ENCODE data around the gene PLP2. TPM values are rescaled to one million over a fixed set of nuclear protein-coding genes. Genes with fewer than 3 reads are reported as not detected.

Gene PLP2
- total RNA-seq, 1 donor from 2014 or later = 12.2 TPM

DNA sequence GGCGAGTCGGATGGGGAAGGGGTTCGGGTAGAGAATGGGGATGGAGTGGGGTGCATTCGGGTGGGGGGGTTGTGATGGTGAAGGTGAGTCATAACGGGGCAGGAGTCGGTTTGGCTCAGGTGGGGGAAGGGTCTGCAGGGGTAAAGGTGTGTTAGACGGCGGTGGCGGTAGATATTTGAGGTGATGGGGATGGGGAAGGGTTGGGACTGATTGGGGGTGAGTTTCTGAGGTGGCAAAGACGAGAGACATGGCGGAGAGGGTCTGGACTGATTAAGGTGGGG is 27.6 kb downstream of the PLP2 start:
- Mint-ChIP-seq H3K4me1 (ENCODE audit: low read depth, unreplicated experiment) (peaks cover 15% of the 10 kb centered on the region), H3K27ac (ENCODE audit: unreplicated experiment) (peak overlapping the region; percentile 98)

DNA sequence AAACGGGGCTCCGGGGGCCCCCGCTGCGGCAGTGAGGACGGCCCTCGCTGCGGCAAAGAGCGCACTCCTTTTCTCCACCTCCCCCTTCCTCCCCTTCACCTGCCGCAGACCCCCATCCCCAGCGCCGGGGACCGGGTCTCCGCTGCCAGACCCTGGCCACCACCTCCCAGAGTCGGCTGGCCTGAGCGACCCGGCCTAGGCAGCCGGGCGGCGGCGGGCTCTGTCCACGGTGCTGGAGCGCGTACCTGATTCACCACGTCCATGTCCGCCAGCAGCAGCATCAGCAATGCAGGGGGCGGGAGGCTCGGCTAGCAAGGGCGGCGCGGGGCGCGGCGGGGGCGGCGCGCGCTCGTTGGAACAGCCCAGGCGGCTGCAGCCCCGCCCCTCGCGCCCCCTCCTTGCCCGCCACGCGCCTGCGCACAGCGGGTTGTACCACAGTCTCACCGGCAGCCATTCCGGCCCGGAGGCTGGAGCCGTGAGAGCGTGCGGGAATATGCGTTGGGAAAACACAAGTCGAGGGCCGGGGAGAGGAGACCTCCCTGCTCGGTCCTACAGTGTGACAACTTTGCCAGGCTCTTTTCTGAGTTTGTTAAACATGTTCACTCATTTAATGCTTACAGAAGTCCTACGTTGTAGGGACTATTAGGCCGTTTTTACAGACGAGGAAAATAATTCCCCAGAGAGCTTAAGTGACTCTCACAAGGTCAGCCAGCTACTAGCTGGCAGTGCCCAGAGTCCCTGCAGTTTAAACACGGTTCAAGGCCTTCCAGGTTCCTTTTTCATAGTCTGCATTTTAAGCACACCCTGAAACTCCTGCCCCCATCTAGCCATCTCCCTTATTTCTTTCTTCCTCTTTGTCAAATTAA is 28.4 kb downstream of the PLP2 start, which contains the start of gene SYP:
Gene SYP, minus strand, starts transcription at position 288 of the 866 bp plus-strand sequence. Its CDS starts 7 bp downstream, at position 281.
- H3K27me3 Mint-ChIP-seq (ENCODE audit: unreplicated experiment) = peaks cover 12% of the 10 kb centered on the region
- peak; percentile 90 for DNase-seq
- peaks cover 8% of the 10 kb centered on the region for H3K36me3 Mint-ChIP-seq (ENCODE audit: unreplicated experiment)
- peaks cover 15% of the 10 kb centered on the region for H3K4me1 Mint-ChIP-seq (ENCODE audit: low read depth, unreplicated experiment)
- TF ChIP-seq, protein P1, sequence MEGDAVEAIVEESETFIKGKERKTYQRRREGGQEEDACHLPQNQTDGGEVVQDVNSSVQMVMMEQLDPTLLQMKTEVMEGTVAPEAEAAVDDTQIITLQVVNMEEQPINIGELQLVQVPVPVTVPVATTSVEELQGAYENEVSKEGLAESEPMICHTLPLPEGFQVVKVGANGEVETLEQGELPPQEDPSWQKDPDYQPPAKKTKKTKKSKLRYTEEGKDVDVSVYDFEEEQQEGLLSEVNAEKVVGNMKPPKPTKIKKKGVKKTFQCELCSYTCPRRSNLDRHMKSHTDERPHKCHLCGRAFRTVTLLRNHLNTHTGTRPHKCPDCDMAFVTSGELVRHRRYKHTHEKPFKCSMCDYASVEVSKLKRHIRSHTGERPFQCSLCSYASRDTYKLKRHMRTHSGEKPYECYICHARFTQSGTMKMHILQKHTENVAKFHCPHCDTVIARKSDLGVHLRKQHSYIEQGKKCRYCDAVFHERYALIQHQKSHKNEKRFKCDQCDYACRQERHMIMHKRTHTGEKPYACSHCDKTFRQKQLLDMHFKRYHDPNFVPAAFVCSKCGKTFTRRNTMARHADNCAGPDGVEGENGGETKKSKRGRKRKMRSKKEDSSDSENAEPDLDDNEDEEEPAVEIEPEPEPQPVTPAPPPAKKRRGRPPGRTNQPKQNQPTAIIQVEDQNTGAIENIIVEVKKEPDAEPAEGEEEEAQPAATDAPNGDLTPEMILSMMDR (IDR thresholded peaks at IDR 0.05; ENCODE audit: partially characterized antibody, unreplicated experiment) = no peak
- H3K27ac Mint-ChIP-seq (ENCODE audit: unreplicated experiment) = peak within 1 kb of the TSS; percentile 98
- peak within 1 kb of the TSS; percentile 95 for H3K4me3 Mint-ChIP-seq (ENCODE audit: unreplicated experiment)
- H3K9me3 Mint-ChIP-seq (ENCODE audit: unreplicated experiment) = peaks cover 12% of the 10 kb centered on the region

More for the DNA sequence above, 27.6 kb downstream of the PLP2 start:
- peaks cover 12% of the 10 kb centered on the region for H3K27me3 Mint-ChIP-seq (ENCODE audit: unreplicated experiment)
- DNase-seq = no peak
- TF ChIP-seq, protein P1 (IDR thresholded peaks at IDR 0.05; ENCODE audit: partially characterized antibody, unreplicated experiment) = no peak
- peaks cover 8% of the 10 kb centered on the region for H3K36me3 Mint-ChIP-seq (ENCODE audit: unreplicated experiment)
- peak overlapping the region; percentile 95 for H3K4me3 Mint-ChIP-seq (ENCODE audit: unreplicated experiment)
- H3K9me3 Mint-ChIP-seq (ENCODE audit: unreplicated experiment) = peaks cover 12% of the 10 kb centered on the region

DNA sequence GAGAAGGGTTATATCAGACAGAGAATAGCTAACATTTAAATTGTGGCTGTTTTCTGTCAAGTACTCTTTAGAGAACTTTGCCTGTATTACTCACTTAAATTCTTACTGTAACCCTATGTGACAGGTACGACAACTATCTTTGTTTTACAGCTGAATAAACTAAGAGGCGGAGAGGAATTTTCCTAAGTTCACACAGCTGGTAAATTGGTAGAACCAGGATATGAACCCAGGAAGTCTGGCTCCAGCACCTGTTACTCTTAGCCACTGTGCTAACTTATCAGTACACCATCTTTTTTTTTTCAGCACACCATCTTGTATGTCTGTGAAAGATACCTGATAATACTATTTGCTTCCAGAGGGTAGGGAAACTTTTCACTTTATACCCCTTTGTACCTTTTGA is 30.3 kb downstream of the PLP2 start:
- peaks cover 12% of the 10 kb centered on the region for H3K9me3 Mint-ChIP-seq (ENCODE audit: unreplicated experiment)
- H3K27ac Mint-ChIP-seq (ENCODE audit: unreplicated experiment) = no peak overlapping the region
- H3K36me3 Mint-ChIP-seq (ENCODE audit: unreplicated experiment) = peaks cover 8% of the 10 kb centered on the region
- H3K4me3 Mint-ChIP-seq (ENCODE audit: unreplicated experiment) = peak overlapping the region; percentile 34
- peaks cover 12% of the 10 kb centered on the region for H3K27me3 Mint-ChIP-seq (ENCODE audit: unreplicated experiment)
- H3K4me1 Mint-ChIP-seq (ENCODE audit: low read depth, unreplicated experiment) = peaks cover 12% of the 10 kb centered on the region
- no peak for DNase-seq
- TF ChIP-seq, protein P1 (IDR thresholded peaks at IDR 0.05; ENCODE audit: partially characterized antibody, unreplicated experiment) = no peak

DNA sequence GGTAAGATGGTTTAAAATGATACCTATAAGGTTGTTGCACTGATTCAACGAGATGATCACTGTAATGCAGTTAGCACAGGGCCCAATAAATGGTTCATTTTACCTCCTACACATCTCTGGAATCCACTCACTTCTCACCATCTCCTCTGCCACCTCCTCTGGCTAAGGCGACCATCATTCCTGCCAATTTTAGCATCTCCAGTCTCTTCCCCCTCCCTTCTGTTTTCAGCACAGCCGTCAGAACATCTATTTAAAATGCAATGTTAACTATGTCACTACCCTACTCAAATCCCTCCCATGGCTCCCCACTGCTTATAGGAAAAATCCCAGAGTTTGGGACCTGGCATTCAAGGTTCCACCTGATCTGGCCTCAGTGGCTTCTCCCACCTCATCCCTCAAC is 31.8 kb downstream of the PLP2 start:
- TF ChIP-seq, protein P1 (IDR thresholded peaks at IDR 0.05; ENCODE audit: partially characterized antibody, unreplicated experiment) = no peak
- H3K4me3 Mint-ChIP-seq (ENCODE audit: unreplicated experiment) = no peak overlapping the region
- no peak for DNase-seq
- peaks cover 6% of the 10 kb centered on the region for H3K27me3 Mint-ChIP-seq (ENCODE audit: unreplicated experiment)
- peaks cover 2% of the 10 kb centered on the region for H3K4me1 Mint-ChIP-seq (ENCODE audit: low read depth, unreplicated experiment)
- peaks cover under 1% of the 10 kb centered on the region for H3K36me3 Mint-ChIP-seq (ENCODE audit: unreplicated experiment)
- peaks cover 3% of the 10 kb centered on the region for H3K9me3 Mint-ChIP-seq (ENCODE audit: unreplicated experiment)
- H3K27ac Mint-ChIP-seq (ENCODE audit: unreplicated experiment) = no peak overlapping the region

DNA sequence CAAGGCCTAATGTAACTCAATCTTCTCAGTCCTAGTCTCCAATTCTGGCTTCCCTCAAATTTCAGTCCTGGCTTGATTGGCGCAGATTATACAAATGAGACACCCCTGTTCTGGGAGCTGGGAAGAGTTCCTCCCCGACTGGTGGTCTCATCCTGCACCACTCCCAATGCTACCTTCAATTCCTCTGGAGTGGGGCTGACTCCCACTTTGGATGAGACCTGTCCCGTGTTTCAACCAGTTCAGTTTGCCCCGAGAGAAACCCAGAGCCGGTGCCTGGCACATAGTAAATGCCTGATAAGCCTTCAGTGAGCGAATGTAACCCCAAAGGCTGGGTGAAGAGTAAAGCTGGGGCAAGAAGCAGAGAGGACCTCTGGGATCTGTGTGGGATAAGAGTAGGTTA is 32.3 kb downstream of the PLP2 start:
- TF ChIP-seq, protein P1 (IDR thresholded peaks at IDR 0.05; ENCODE audit: partially characterized antibody, unreplicated experiment) = no peak
- H3K27ac Mint-ChIP-seq (ENCODE audit: unreplicated experiment) = no peak overlapping the region
- no peaks in the 10 kb centered on the region for H3K36me3 Mint-ChIP-seq (ENCODE audit: unreplicated experiment)
- H3K4me3 Mint-ChIP-seq (ENCODE audit: unreplicated experiment) = no peak overlapping the region
- H3K9me3 Mint-ChIP-seq (ENCODE audit: unreplicated experiment) = peaks cover 3% of the 10 kb centered on the region
- no peak for DNase-seq
- peaks cover 4% of the 10 kb centered on the region for H3K27me3 Mint-ChIP-seq (ENCODE audit: unreplicated experiment)
- H3K4me1 Mint-ChIP-seq (ENCODE audit: low read depth, unreplicated experiment) = peaks cover 2% of the 10 kb centered on the region

Measured in glutamatergic neuron (in vitro differentiated cells).